Keratinocyte (primary cell): ENCODE results near the gene DDB1.

ENCODE experiments used
- EZH2 ChIP-seq: IDR thresholded peaks from one replicate; pipeline ENCODE4 v1.6.1; 2012; ENCODE audit warnings: inconsistent platforms, mild to moderate bottlenecking, low read length, moderate library complexity
- TF ChIP-seq, protein P1 (sequence below), 3 experiments: IDR thresholded peaks in 1 of 3; conservative IDR thresholded peaks in 1 of 3; optimal IDR thresholded peaks in 1 of 3; 2 replicates in 2 of 3; 3 replicates in 1 of 3; pipeline versions ENCODE3 to v1.5.1; 2011; ENCODE audit warnings: low read length in 3 of 3, mild to moderate bottlenecking in 3 of 3, moderate library complexity in 2 of 3, control low read depth in 1 of 3, inconsistent platforms in 1 of 3; ENCODE audit not compliant: insufficient read depth in 2 of 3; ENCODE audit errors: extremely low read depth in 1 of 3

DNA sequence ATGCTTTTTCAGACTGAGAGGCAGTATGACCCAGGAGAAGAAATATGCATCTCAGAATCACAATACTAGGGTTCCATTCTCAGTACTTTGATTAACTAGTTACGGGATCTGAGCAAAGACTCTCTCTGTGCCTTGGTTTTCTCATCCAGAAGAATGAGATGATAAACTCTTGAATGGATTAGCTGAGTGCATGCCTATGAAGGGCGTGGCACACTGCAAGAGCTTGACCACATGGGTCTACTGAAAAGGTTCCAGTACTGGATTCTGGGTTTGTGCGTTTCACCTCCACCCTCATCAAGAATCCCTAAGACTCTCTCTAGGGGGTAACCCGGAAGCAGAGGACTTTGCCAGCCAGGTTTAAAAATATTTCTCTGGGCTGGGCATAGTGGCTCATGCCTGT, 66.3 kb downstream of the DDB1 start:
- TF ChIP-seq, protein P1, sequence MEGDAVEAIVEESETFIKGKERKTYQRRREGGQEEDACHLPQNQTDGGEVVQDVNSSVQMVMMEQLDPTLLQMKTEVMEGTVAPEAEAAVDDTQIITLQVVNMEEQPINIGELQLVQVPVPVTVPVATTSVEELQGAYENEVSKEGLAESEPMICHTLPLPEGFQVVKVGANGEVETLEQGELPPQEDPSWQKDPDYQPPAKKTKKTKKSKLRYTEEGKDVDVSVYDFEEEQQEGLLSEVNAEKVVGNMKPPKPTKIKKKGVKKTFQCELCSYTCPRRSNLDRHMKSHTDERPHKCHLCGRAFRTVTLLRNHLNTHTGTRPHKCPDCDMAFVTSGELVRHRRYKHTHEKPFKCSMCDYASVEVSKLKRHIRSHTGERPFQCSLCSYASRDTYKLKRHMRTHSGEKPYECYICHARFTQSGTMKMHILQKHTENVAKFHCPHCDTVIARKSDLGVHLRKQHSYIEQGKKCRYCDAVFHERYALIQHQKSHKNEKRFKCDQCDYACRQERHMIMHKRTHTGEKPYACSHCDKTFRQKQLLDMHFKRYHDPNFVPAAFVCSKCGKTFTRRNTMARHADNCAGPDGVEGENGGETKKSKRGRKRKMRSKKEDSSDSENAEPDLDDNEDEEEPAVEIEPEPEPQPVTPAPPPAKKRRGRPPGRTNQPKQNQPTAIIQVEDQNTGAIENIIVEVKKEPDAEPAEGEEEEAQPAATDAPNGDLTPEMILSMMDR (optimal IDR thresholded peaks at IDR 0.05 in 1 of 3, IDR thresholded peaks at IDR 0.05 in 1 of 3, conservative IDR thresholded peaks at IDR 0.05 in 1 of 3; ENCODE audit: extremely low read depth in 1 of 3, insufficient read depth in 2 of 3, low read length in 3 of 3), result no peak
- no peak for TF ChIP-seq EZH2
